Right lobe of liver (tissue), 6 donors: ENCODE results near the gene KDM4B. TPM values are rescaled to one million over a fixed set of nuclear protein-coding genes. Genes with fewer than 3 reads are reported as not detected.

Source experiments
- ATAC-seq, 4 donors: fragments of 200-7000 bp; cut with Tn5 transposase; one replicate each; pipeline ENCODE4 v1.9.1; 2020; ENCODE audit warnings: mild to moderate bottlenecking in 4 of 4, moderate library complexity in 4 of 4
- DNase-seq, 3 donors: peaks; one replicate each; pipeline ENCODE4 v3.0.0-alpha.2; 2020
- H3K27ac ChIP-seq, 3 donors: fragments of 200-600 bp; one replicate each; pipeline ENCODE4 v1.8.0; 2022
- H3K27me3 ChIP-seq, 2 donors: fragments of 200-600 bp; one replicate each; pipeline ENCODE4 v1.8.0; 2022
- H3K36me3 ChIP-seq, 4 donors: fragments of 200-600 bp; sonication (generic) in 1 of 4; one replicate each; pipeline versions ENCODE4 v1.5.1 to v1.8.0; 2017 to 2022; ENCODE audit warnings: control low read depth in 1 of 4
- H3K4me1 ChIP-seq, 4 donors: fragments of 200-600 bp; sonication (generic) in 1 of 4; one replicate each; pipeline versions ENCODE4 v1.5.1 to v1.8.0; 2017 to 2022; ENCODE audit warnings: control low read depth in 1 of 4
- H3K4me3 ChIP-seq, 3 donors: fragments of 200-600 bp; one replicate each; pipeline ENCODE4 v1.8.0; 2022
- H3K9me3 ChIP-seq, 4 donors: fragments of 200-600 bp; sonication (generic) in 1 of 4; one replicate each; pipeline versions ENCODE4 v1.5.1 to v1.8.0; 2017 to 2022; ENCODE audit warnings: control low read depth in 1 of 4
- CTCF ChIP-seq, 4 donors: fragments of 200-600 bp in 3 of 4; fragments of 450-650 bp in 1 of 4; IDR thresholded peaks; one replicate each; pipeline versions ENCODE4 v1.5.1 to v1.8.0; 2016 to 2022; ENCODE audit warnings: antibody characterized with exemption in 4 of 4, mild to moderate bottlenecking in 2 of 4
- POLR2A ChIP-seq: fragments of 450-650 bp; IDR thresholded peaks from one replicate; pipeline ENCODE4 v1.6.1; 2017; ENCODE audit warnings: antibody characterized with exemption, mild to moderate bottlenecking
- WGBS: methylation state at CpG from one replicate; pipeline ENCODE4 v1.1.6; 2018; ENCODE audit warnings: low coverage, low lambda C conversion rate; ENCODE audit not compliant: insufficient coverage; ENCODE audit errors: missing lambda C conversion rate; 5-methylcytosine and 5-hydroxymethylcytosine counted together
- intact Hi-C, 2 donors: fragments of 100-400 bp; cut with DNase I; formaldehyde crosslinking; loops; one replicate each; pipeline versions ENCODE4 v1.11.2 to v1.14.1; 2022
- total RNA-seq, 6 experiments: library from RNA; depleted of rRNA in 2 of 6; stranded (reverse); fragments of >200 nt in 2 of 6; fragmentation: NEBNext Ultra II Directional in 3 of 6; extraction: Animal tissue kit (Norgen Biotek cat#: 25700) in 3 of 6; gene quantifications; one replicate each; pipeline versions ENCODE4 v1.1.0 to v1.2.4, GENCODE V29; 2016 to 2023
- donor health status: DM: no; HTN: yes; CAD: no.
- donor health status: DM: no; HTN: no; CAD: no.
- donor health status: DM: no; HTN: no; CAD: no.
- donor health status: DM: no; HTN: yes; CAD: no.
- donor health status: DM: no; HTN: yes; CAD: no.

KDM4B gene
- total RNA-seq, 6 experiments from 2014 or later: 14.2 to 36.9 (median 29.1) TPM

DNA sequence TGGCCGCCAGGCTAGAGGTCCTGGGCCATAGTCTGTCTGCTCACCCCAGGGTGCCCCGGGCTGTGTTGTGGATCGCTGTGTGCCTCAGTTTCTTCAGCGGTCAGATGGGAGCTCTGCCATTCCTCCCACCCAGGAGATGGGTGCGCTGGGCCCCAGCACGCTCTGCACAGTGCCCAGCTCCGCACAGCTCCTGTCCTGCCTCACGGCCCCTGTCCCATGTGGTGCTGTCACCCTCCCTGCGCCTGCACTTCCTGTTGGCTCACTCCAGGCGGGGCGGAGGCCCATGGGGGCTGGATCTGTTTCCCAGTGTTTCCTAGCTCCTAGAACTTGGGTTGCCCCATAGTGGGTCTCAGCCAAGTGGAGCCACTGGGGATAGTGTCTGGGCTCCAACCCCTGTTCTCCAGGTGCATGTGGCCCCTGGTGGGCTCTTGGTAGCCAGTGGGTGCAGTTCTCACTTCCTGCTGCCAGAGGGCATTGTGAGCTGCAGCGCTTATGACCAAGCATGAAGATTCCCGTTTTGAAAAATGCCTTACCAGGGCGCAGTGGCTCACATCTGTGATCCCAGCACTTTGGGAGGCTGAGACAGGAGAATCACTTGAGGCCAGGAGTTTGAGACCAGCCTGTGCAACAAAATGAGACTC lies 69.8 kb downstream of the KDM4B start:
- peak; percentile 9 to 25 (median 21) for ATAC-seq
- DNase-seq: peak in 1 of 3 donors; percentile 49
- intact Hi-C loops: no loop called here
- TF ChIP-seq CTCF (IDR thresholded peaks at IDR 0.05) (peak; percentile 33 to 45 (median 38)), POLR2A (no peak)
- WGBS: 75% methylated on average over 2 of the region's 14 CpGs
- Histone ChIP-seq H3K27ac (no peak overlapping the region), H3K27me3 (no peaks in the 10 kb centered on the region), H3K4me3 (no peak overlapping the region), H3K4me1 (no peaks in the 10 kb centered on the region), H3K9me3 (no peaks in the 10 kb centered on the region), H3K36me3 (peaks cover 0 to 36% (median 4%) of the 10 kb centered on the region in 4 donors)

GRCh38 chr19:5039642-5040543 lies 71.0 kb downstream of the KDM4B start:
- no peak overlapping the region for H3K27ac ChIP-seq
- TF ChIP-seq CTCF (IDR thresholded peaks at IDR 0.05): no peak
- no peak for TF ChIP-seq POLR2A
- H3K4me3 ChIP-seq: no peak overlapping the region
- WGBS: 95% methylated on average over 10 of the region's 43 CpGs
- DNase-seq (no peak), ATAC-seq (peak in 1 of 4 donors; percentile 3)
- H3K4me1 ChIP-seq: no peaks in the 10 kb centered on the region
- intact Hi-C loops: no loop called here
- H3K9me3 ChIP-seq: no peaks in the 10 kb centered on the region
- no peaks in the 10 kb centered on the region for H3K27me3 ChIP-seq
- peaks cover 0 to 30% (median 4%) of the 10 kb centered on the region in 4 donors for H3K36me3 ChIP-seq

- no peak for DNase-seq
- ATAC-seq: no peak
- Histone ChIP-seq H3K9me3 (no peaks in the 10 kb centered on the region), H3K27me3 (no peaks in the 10 kb centered on the region), H3K4me3 (no peak overlapping the region), H3K4me1 (no peaks in the 10 kb centered on the region), H3K27ac (no peak overlapping the region), H3K36me3 (peaks cover 0 to 30% (median 4%) of the 10 kb centered on the region in 4 donors)
- WGBS: 80% methylated on average over 1 of the region's 28 CpGs
- TF ChIP-seq POLR2A (no peak), CTCF (IDR thresholded peaks at IDR 0.05) (no peak)
- intact Hi-C loops: no loop called here
Observed at GRCh38 chr19:5040544-5041167, 71.7 kb downstream of the KDM4B start.

GRCh38 chr19:5041168-5041912 lies 72.4 kb downstream of the KDM4B start:
- H3K4me1 ChIP-seq: no peaks in the 10 kb centered on the region
- ATAC-seq (no peak), DNase-seq (peak in 1 of 3 donors; percentile 46)
- no peaks in the 10 kb centered on the region for H3K27me3 ChIP-seq
- H3K36me3 ChIP-seq: peaks cover 0 to 30% (median 4%) of the 10 kb centered on the region in 4 donors
- TF ChIP-seq POLR2A (no peak), CTCF (IDR thresholded peaks at IDR 0.05) (no peak)
- 80% methylated on average over 1 of the region's 29 CpGs for WGBS
- intact Hi-C loops: no loop called here
- no peak overlapping the region for H3K4me3 ChIP-seq
- no peak overlapping the region for H3K27ac ChIP-seq
- H3K9me3 ChIP-seq: no peaks in the 10 kb centered on the region
